ENCODE data around the gene CHAD. TPM values are rescaled to one million over a fixed set of nuclear protein-coding genes. Genes with fewer than 3 reads are reported as not detected.

Gene CHAD
- not detected for polyA plus RNA-seq (2013, experiment 1 of 2)
- polyA plus RNA-seq (2013, experiment 2 of 2), result 0.38 TPM

GRCh38 chr17:50468304-50469207 is at the start of gene CHAD:
Gene CHAD (minus strand): TSS chr17:50468880. CDS start chr17:50468813, 67 bp downstream.
- Histone ChIP-seq H3K9me3 (ENCODE audit: insufficient read depth, low read depth, low read length) (no peaks in the 10 kb centered on the region), H3K27me3 (ENCODE audit: insufficient read depth, low read length) (peaks cover 27% of the 10 kb centered on the region), H3K27ac (ENCODE audit: low read depth, low read length) (no peak within 1 kb of the TSS), H3K4me1 (ENCODE audit: insufficient read depth, low read length) (0 out of 2 replicates have a peak, but pooled peaks cover 5% of the 10 kb centered on the region), H3K36me3 (ENCODE audit: insufficient read depth, low read length) (no peaks in the 10 kb centered on the region), H3K9ac (ENCODE audit: low read depth, low read length) (no peak within 1 kb of the TSS), H3K4me3 (ENCODE audit: low read length) (peak within 1 kb of the TSS; percentile 52)
- 93% methylated on average over 71 of the region's 71 CpGs for WGBS

GRCh38 chr17:50517504-50518383 is 49.1 kb upstream of the CHAD start:
- no peaks in the 10 kb centered on the region for H3K9me3 ChIP-seq (ENCODE audit: insufficient read depth, low read depth, low read length)
- whole genome bisulfite sequencing, result 87% methylated on average over 8 of the region's 8 CpGs
- no peaks in the 10 kb centered on the region for H3K4me1 ChIP-seq (ENCODE audit: insufficient read depth, low read length)
- H3K36me3 ChIP-seq (ENCODE audit: insufficient read depth, low read length), result no peaks in the 10 kb centered on the region
- no peaks in the 10 kb centered on the region for H3K27me3 ChIP-seq (ENCODE audit: insufficient read depth, low read length)
- no peak overlapping the region for H3K27ac ChIP-seq (ENCODE audit: low read depth, low read length)
- no peak overlapping the region for H3K4me3 ChIP-seq (ENCODE audit: low read length)
- no peak overlapping the region for H3K9ac ChIP-seq (ENCODE audit: low read depth, low read length)

- Histone ChIP-seq H3K27me3 (ENCODE audit: insufficient read depth, low read length) (no peaks in the 10 kb centered on the region), H3K27ac (ENCODE audit: low read depth, low read length) (no peak overlapping the region), H3K4me1 (ENCODE audit: insufficient read depth, low read length) (no peaks in the 10 kb centered on the region), H3K9me3 (ENCODE audit: insufficient read depth, low read depth, low read length) (no peaks in the 10 kb centered on the region), H3K9ac (ENCODE audit: low read depth, low read length) (no peak overlapping the region), H3K36me3 (ENCODE audit: insufficient read depth, low read length) (no peaks in the 10 kb centered on the region), H3K4me3 (ENCODE audit: low read length) (no peak overlapping the region)
- 85% methylated on average over 4 of the region's 4 CpGs for WGBS
These were observed 48.3 kb upstream of the CHAD start for GRCh38 chr17:50517011-50517410.

GRCh38 chr17:50514936-50515702 is 46.4 kb upstream of the CHAD start:
- no peaks in the 10 kb centered on the region for H3K36me3 ChIP-seq (ENCODE audit: insufficient read depth, low read length)
- WGBS, result 74% methylated on average over 6 of the region's 6 CpGs

GRCh38 chr17:50514388-50514787 is 45.7 kb upstream of the CHAD start:
- Histone ChIP-seq H3K9me3 (ENCODE audit: insufficient read depth, low read depth, low read length) (no peaks in the 10 kb centered on the region), H3K4me3 (ENCODE audit: low read length) (no peak overlapping the region), H3K27me3 (ENCODE audit: insufficient read depth, low read length) (no peaks in the 10 kb centered on the region), H3K4me1 (ENCODE audit: insufficient read depth, low read length) (0 out of 2 replicates have a peak, but pooled peaks cover 7% of the 10 kb centered on the region), H3K27ac (ENCODE audit: low read depth, low read length) (no peak overlapping the region), H3K36me3 (ENCODE audit: insufficient read depth, low read length) (no peaks in the 10 kb centered on the region), H3K9ac (ENCODE audit: low read depth, low read length) (no peak overlapping the region)
- WGBS, result 70% methylated on average over 3 of the region's 3 CpGs

More at GRCh38 chr17:50514936-50515702, 46.4 kb upstream of the CHAD start:
- Histone ChIP-seq H3K9me3 (ENCODE audit: insufficient read depth, low read depth, low read length) (no peaks in the 10 kb centered on the region), H3K4me3 (ENCODE audit: low read length) (no peak overlapping the region), H3K9ac (ENCODE audit: low read depth, low read length) (no peak overlapping the region), H3K4me1 (ENCODE audit: insufficient read depth, low read length) (0 out of 2 replicates have a peak, but pooled peaks cover 7% of the 10 kb centered on the region), H3K27me3 (ENCODE audit: insufficient read depth, low read length) (no peaks in the 10 kb centered on the region), H3K27ac (ENCODE audit: low read depth, low read length) (no peak overlapping the region)

- no peak overlapping the region for H3K4me3 ChIP-seq (ENCODE audit: low read length)
- WGBS, result 88% methylated on average over 4 of the region's 4 CpGs
- no peaks in the 10 kb centered on the region for H3K36me3 ChIP-seq (ENCODE audit: insufficient read depth, low read length)
- no peak overlapping the region for H3K9ac ChIP-seq (ENCODE audit: low read depth, low read length)
- H3K9me3 ChIP-seq (ENCODE audit: insufficient read depth, low read depth, low read length), result no peaks in the 10 kb centered on the region
- H3K27ac ChIP-seq (ENCODE audit: low read depth, low read length), result no peak overlapping the region
- 0 out of 2 replicates have a peak, but pooled peaks cover 7% of the 10 kb centered on the region for H3K4me1 ChIP-seq (ENCODE audit: insufficient read depth, low read length)
- H3K27me3 ChIP-seq (ENCODE audit: insufficient read depth, low read length), result no peaks in the 10 kb centered on the region
These were observed 44.8 kb upstream of the CHAD start for GRCh38 chr17:50513495-50513894.

- no peaks in the 10 kb centered on the region for H3K36me3 ChIP-seq (ENCODE audit: insufficient read depth, low read length)
- H3K27ac ChIP-seq (ENCODE audit: low read depth, low read length), result no peak overlapping the region
- 70% methylated on average over 3 of the region's 3 CpGs for WGBS
- no peaks in the 10 kb centered on the region for H3K27me3 ChIP-seq (ENCODE audit: insufficient read depth, low read length)
- no peaks in the 10 kb centered on the region for H3K9me3 ChIP-seq (ENCODE audit: insufficient read depth, low read depth, low read length)
- H3K4me3 ChIP-seq (ENCODE audit: low read length), result no peak overlapping the region
- H3K4me1 ChIP-seq (ENCODE audit: insufficient read depth, low read length), result 0 out of 2 replicates have a peak, but pooled peaks cover 11% of the 10 kb centered on the region
- no peak overlapping the region for H3K9ac ChIP-seq (ENCODE audit: low read depth, low read length)
These were observed 42.4 kb upstream of the CHAD start for GRCh38 chr17:50511058-50511457.

GRCh38 chr17:50508573-50509460 is 40.1 kb upstream of the CHAD start:
- Histone ChIP-seq H3K9ac (ENCODE audit: low read depth, low read length) (peak overlapping the region; percentile 70), H3K4me3 (ENCODE audit: low read length) (peak overlapping the region; percentile 91)

GRCh38 chr17:50507871-50508572 is 39.3 kb upstream of the CHAD start, which contains the start of gene MYCBPAP:
Gene MYCBPAP (plus strand): TSS chr17:50508439. CDS start chr17:50508675, 236 bp downstream.
- 0 out of 2 replicates have a peak, but pooled peaks cover 16% of the 10 kb centered on the region for H3K4me1 ChIP-seq (ENCODE audit: insufficient read depth, low read length)
- H3K36me3 ChIP-seq (ENCODE audit: insufficient read depth, low read length), result no peaks in the 10 kb centered on the region
- H3K9ac ChIP-seq (ENCODE audit: low read depth, low read length), result peak within 1 kb of the TSS; percentile 70
- H3K9me3 ChIP-seq (ENCODE audit: insufficient read depth, low read depth, low read length), result no peaks in the 10 kb centered on the region
- no peaks in the 10 kb centered on the region for H3K27me3 ChIP-seq (ENCODE audit: insufficient read depth, low read length)
- H3K27ac ChIP-seq (ENCODE audit: low read depth, low read length), result peak within 1 kb of the TSS; percentile 60; the same call in 1 of the 2 replicates
- WGBS, result 7% methylated on average over 65 of the region's 66 CpGs
- H3K4me3 ChIP-seq (ENCODE audit: low read length), result peak within 1 kb of the TSS; percentile 91

More at GRCh38 chr17:50508573-50509460, 40.1 kb upstream of the CHAD start:
- 27% methylated on average over 32 of the region's 32 CpGs for WGBS
- Histone ChIP-seq H3K4me1 (ENCODE audit: insufficient read depth, low read length) (0 out of 2 replicates have a peak, but pooled peaks cover 11% of the 10 kb centered on the region), H3K9me3 (ENCODE audit: insufficient read depth, low read depth, low read length) (no peaks in the 10 kb centered on the region), H3K27me3 (ENCODE audit: insufficient read depth, low read length) (no peaks in the 10 kb centered on the region), H3K27ac (ENCODE audit: low read depth, low read length) (peak overlapping the region; percentile 13; the same call in 1 of the 2 replicates), H3K36me3 (ENCODE audit: insufficient read depth, low read length) (no peaks in the 10 kb centered on the region)

Data from HUES64 (cell line).